22Rv1 (cell line): ENCODE measurements around the gene SLC44A5.

Experiments used
- ZFX ChIP-seq: fragments of 450-650 bp; IDR thresholded peaks from 2 replicates; pipeline ENCODE4 v1.6.1; 2017; ENCODE audit warnings: antibody characterized with exemption, borderline replicate concordance
- TF ChIP-seq, protein P1 (sequence below): fragments of 450-650 bp; IDR thresholded peaks from 2 replicates; pipeline ENCODE4 v1.5.1; 2017; ENCODE audit warnings: mild to moderate bottlenecking

DNA sequence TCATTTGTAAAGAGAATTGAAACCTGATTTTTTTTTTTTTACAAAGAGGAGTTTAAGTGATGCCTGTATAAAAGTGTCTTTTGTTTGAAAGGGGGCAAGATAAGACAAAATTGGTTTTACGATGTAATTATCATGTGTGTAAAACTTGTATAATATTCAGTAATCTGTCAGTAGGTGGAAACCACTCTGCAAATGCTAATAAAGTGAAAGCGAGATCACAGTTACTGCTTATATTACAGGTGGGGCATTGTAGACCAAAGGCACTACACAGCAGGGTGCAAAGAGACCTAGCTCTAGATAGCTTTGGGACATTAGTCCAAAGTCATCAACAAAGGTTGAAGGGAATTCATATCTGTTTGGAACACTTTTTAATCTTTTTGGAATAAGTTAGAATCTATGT lies 302.5 kb downstream of the SLC44A5 start:
- TF ChIP-seq, protein P1, sequence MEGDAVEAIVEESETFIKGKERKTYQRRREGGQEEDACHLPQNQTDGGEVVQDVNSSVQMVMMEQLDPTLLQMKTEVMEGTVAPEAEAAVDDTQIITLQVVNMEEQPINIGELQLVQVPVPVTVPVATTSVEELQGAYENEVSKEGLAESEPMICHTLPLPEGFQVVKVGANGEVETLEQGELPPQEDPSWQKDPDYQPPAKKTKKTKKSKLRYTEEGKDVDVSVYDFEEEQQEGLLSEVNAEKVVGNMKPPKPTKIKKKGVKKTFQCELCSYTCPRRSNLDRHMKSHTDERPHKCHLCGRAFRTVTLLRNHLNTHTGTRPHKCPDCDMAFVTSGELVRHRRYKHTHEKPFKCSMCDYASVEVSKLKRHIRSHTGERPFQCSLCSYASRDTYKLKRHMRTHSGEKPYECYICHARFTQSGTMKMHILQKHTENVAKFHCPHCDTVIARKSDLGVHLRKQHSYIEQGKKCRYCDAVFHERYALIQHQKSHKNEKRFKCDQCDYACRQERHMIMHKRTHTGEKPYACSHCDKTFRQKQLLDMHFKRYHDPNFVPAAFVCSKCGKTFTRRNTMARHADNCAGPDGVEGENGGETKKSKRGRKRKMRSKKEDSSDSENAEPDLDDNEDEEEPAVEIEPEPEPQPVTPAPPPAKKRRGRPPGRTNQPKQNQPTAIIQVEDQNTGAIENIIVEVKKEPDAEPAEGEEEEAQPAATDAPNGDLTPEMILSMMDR: no peak
- no peak for TF ChIP-seq ZFX
